ENCODE results near the gene ALG1.

DNA sequence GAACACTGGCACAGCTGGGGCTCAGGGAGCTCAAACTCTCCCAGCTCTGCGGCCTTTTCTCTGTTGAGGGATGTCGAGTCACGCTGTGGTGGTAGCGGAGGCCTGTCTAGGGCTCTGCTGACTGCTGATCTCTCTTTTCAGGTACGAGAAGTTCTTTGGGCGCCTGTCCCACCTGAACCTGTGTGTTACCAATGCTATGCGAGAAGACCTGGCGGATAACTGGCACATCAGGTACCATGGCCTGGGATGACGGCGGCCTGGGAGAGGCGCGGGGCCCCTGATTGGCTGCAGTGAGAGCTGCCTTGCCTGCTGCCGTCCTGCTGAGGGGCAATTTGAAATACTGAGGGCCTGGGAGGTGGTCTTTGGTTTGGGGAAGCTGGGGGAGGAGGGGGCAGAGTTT lies 5.7 kb downstream of the ALG1 start:
- TF ChIP-seq, protein P1, sequence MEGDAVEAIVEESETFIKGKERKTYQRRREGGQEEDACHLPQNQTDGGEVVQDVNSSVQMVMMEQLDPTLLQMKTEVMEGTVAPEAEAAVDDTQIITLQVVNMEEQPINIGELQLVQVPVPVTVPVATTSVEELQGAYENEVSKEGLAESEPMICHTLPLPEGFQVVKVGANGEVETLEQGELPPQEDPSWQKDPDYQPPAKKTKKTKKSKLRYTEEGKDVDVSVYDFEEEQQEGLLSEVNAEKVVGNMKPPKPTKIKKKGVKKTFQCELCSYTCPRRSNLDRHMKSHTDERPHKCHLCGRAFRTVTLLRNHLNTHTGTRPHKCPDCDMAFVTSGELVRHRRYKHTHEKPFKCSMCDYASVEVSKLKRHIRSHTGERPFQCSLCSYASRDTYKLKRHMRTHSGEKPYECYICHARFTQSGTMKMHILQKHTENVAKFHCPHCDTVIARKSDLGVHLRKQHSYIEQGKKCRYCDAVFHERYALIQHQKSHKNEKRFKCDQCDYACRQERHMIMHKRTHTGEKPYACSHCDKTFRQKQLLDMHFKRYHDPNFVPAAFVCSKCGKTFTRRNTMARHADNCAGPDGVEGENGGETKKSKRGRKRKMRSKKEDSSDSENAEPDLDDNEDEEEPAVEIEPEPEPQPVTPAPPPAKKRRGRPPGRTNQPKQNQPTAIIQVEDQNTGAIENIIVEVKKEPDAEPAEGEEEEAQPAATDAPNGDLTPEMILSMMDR (IDR thresholded peaks at IDR 0.05) = no peak
- TF ChIP-seq EP300 (IDR thresholded peaks at IDR 0.05) (no peak), POLR2A (IDR thresholded peaks at IDR 0.05) (no peak)
